Erythroblast (primary cell): ENCODE measurements around the gene CTNND2.

Experiments used
- GATA1 ChIP-seq: IDR thresholded peaks from 2 replicates; pipeline ENCODE4 v1.6.1; 2011; ENCODE audit warnings: low read depth, mild to moderate bottlenecking, control low read depth, low read length, moderate library complexity
- POLR2A ChIP-seq: IDR thresholded peaks from 2 replicates; pipeline ENCODE4 v1.6.1; 2011; ENCODE audit warnings: mild to moderate bottlenecking, low read length

DNA sequence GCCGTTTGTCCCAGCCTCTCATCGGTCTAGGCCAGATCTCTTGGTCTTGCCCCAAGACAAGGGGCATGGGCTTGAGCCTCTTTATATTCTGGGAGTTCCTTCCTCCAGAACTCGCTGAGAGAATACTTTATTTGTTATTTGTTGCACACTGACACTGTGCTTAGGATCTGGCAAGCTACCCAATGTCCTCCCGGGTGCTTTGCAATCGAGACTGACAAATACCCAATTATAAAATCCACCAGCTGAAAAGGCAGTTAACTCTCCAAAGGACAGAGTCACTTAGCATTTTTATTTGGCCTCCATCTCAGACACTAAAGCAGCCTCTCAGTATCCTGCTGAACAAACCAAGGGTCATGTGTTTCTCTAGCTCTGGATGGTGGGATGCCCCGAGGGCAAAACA is 643.0 kb downstream of the CTNND2 start:
- TF ChIP-seq POLR2A: no peak
- TF ChIP-seq GATA1: no peak
